ENCODE data around the gene CUEDC2. TPM values are rescaled to one million over a fixed set of nuclear protein-coding genes. Genes with fewer than 3 reads are reported as not detected.

Gene CUEDC2
- total RNA-seq: 77.8 and 98.5 TPM in 2 replicates

- peak; percentile 69 for DNase-seq (ENCODE audit: low read depth)
- peak within 1 kb of the TSS; percentile 95 for H3K4me3 ChIP-seq (ENCODE audit: low read depth, low read length)
- no peak for TF ChIP-seq CTCF (conservative IDR thresholded peaks at IDR 0.05; ENCODE audit: low read depth, low read length)
These were observed at the start of gene CUEDC2 for GRCh38 chr10:102432162-102432950. Gene CUEDC2 (minus strand): TSS chr10:102432574. CDS start chr10:102425188, 7,386 bp downstream.

- H3K4me3 ChIP-seq (ENCODE audit: low read depth, low read length): no peak overlapping the region
- no peak for TF ChIP-seq CTCF (conservative IDR thresholded peaks at IDR 0.05; ENCODE audit: low read depth, low read length)
- no peak for DNase-seq (ENCODE audit: low read depth)
These were observed 48.0 kb upstream of the CUEDC2 start for GRCh38 chr10:102480396-102480795.

- no peak overlapping the region for H3K4me3 ChIP-seq (ENCODE audit: low read depth, low read length)
- TF ChIP-seq CTCF (conservative IDR thresholded peaks at IDR 0.05; ENCODE audit: low read depth, low read length): no peak
- no peak for DNase-seq (ENCODE audit: low read depth)
These were observed 47.3 kb upstream of the CUEDC2 start for GRCh38 chr10:102479651-102480050.

GRCh38 chr10:102476466-102477141 is 44.2 kb upstream of the CUEDC2 start:
- TF ChIP-seq CTCF (conservative IDR thresholded peaks at IDR 0.05; ENCODE audit: low read depth, low read length): no peak
- no peak for DNase-seq (ENCODE audit: low read depth)
- H3K4me3 ChIP-seq (ENCODE audit: low read depth, low read length): no peak overlapping the region

- DNase-seq (ENCODE audit: low read depth): no peak
- no peak for TF ChIP-seq CTCF (conservative IDR thresholded peaks at IDR 0.05; ENCODE audit: low read depth, low read length)
- H3K4me3 ChIP-seq (ENCODE audit: low read depth, low read length): no peak overlapping the region
These were observed 43.2 kb upstream of the CUEDC2 start for GRCh38 chr10:102475451-102476040.

GRCh38 chr10:102473445-102474331 is 41.3 kb upstream of the CUEDC2 start:
- no peak for TF ChIP-seq CTCF (conservative IDR thresholded peaks at IDR 0.05; ENCODE audit: low read depth, low read length)
- no peak for DNase-seq (ENCODE audit: low read depth)
- H3K4me3 ChIP-seq (ENCODE audit: low read depth, low read length): no peak overlapping the region
